ENCODE measurements around the gene FGF12. TPM values are rescaled to one million over a fixed set of nuclear protein-coding genes. Genes with fewer than 3 reads are reported as not detected.
"Not testable (repeated sequence)": the region's sequence is repeated elsewhere in the genome, so short reads cannot be mapped to it uniquely, and the experiment has no call there.

The FGF12 gene
- total RNA-seq (2016; rRNA removed; fragmentation: Illumina TruSeq; extraction: Trizol) (not detected in 2 replicates), polyA plus RNA-seq (2011; rRNA removed) (0.07 TPM in 1 of 2 replicates, not detected in the other), polyA minus RNA-seq (2011; rRNA and poly(A)+ RNA removed; ENCODE audit: low replicate concordance) (5.0 TPM in 1 of 2 replicates, not detected in the other), Bru-seq, nascent RNA (percentile 10 among the genes with signal in this experiment), BruChase-seq, experiment 1, labeled RNA remaining after a 6-hour chase (percentile 18 among the genes with signal in this experiment), BruChase-seq, experiment 2, labeled RNA remaining after a 2-hour chase (percentile 22 among the genes with signal in this experiment)
- not detected in 2 replicates for total RNA-seq (2016; cell fraction: cytosol; rRNA removed; fragmentation: Illumina TruSeq; extraction: Trizol; ENCODE audit: low read depth)
- total RNA-seq (2016; cell fraction: insoluble cytoplasmic fraction; rRNA removed; fragmentation: Illumina TruSeq; extraction: Trizol) = not detected in 2 replicates
- total RNA-seq (2016; cell fraction: membrane; rRNA removed; fragmentation: Illumina TruSeq; extraction: Trizol) = not detected in 2 replicates
- total RNA-seq (2016; cell fraction: nucleus; rRNA removed; fragmentation: Illumina TruSeq; extraction: Trizol) = not detected in 2 replicates
- 0.05 TPM in 1 of 2 replicates, not detected in the other for polyA plus RNA-seq (2011; cell fraction: cytosol; rRNA removed)
- not detected in 2 replicates for polyA plus RNA-seq (2011; cell fraction: nucleus; rRNA removed)
- polyA plus RNA-seq (2012) = not detected in 2 replicates
- polyA plus RNA-seq (2016; cell fraction: cytosol; fragmentation: Illumina TruSeq; extraction: Trizol; ENCODE audit: low read depth) = not detected in 2 replicates
- polyA plus RNA-seq (2016; cell fraction: insoluble cytoplasmic fraction; fragmentation: Illumina TruSeq; extraction: Trizol; ENCODE audit: low read depth) = not detected in 2 replicates
- not detected in 2 replicates for polyA plus RNA-seq (2016; cell fraction: membrane; fragmentation: Illumina TruSeq; extraction: Trizol; ENCODE audit: low read depth)
- not detected in 2 replicates for polyA plus RNA-seq (2016; cell fraction: nucleus; fragmentation: Illumina TruSeq; extraction: Trizol; ENCODE audit: insufficient read depth, low read depth)
- polyA minus RNA-seq (2011; cell fraction: cytosol; rRNA and poly(A)+ RNA removed) = not detected in 2 replicates
- polyA minus RNA-seq (2011; cell fraction: nucleus; rRNA and poly(A)+ RNA removed) = 0.64 and 1.2 TPM in 2 replicates
- long read RNA-seq, experiment 1 = 0 reads
- long read RNA-seq, experiment 2 = 0 reads

- H3K79me2 ChIP-seq (ENCODE audit: insufficient read depth, low read length) = no peaks in the 10 kb centered on the region
- ChIA-PET POLR2A (no interaction called here), CTCF (ENCODE audit: low intra/inter-chr PET ratio, low total read pairs) (no interaction called here)
- no peak within 1 kb of the TSS for H3K27ac ChIP-seq (ENCODE audit: extremely low read length, insufficient read depth, low read length)
- in situ Hi-C loops (cut with HindIII; ENCODE audit: extremely low pct_ligation_motif_present, low pct_unique_long_range_greater_than_20kb) (no loop called here), intact Hi-C loops (cut with micrococcal nuclease; ENCODE audit: unreplicated experiment) (no loop called here)
- 0 out of 5 replicates have a peak, but pooled peaks cover 0 to 5% of the 10 kb centered on the region in 2 experiments for H3K27me3 ChIP-seq (ENCODE audit: control insufficient read depth in 1 of 2, insufficient read depth in 2 of 2, low read length in 2 of 2)
- H3K4me2 ChIP-seq (ENCODE audit: low read depth, low read length) = no peak within 1 kb of the TSS
- no peak; the same call in 2 of the 3 replicates for ATAC-seq
- 21% methylated on average over 36 of the region's 36 CpGs for WGBS (ENCODE audit: low lambda C conversion rate)
- FAIRE-seq = no peak
- H3K9me3 ChIP-seq (ENCODE audit: low read length) = no peaks in the 10 kb centered on the region
- TF ChIP-seq ZNF44 (CRISPR knock-in tag; IDR thresholded peaks at IDR 0.05) = no peak
- TF ChIP-seq FIP1L1 (IDR thresholded peaks at IDR 0.05; ENCODE audit: borderline replicate concordance, insufficient read depth, low read depth, low read length) = no peak
- TF ChIP-seq YEATS4 (CRISPR knock-in tag; IDR thresholded peaks at IDR 0.05; ENCODE audit: borderline replicate concordance) = no peak
- TF ChIP-seq DNMT1 (CRISPR knock-in tag; IDR thresholded peaks at IDR 0.05) = no peak
- TF ChIP-seq, protein P1, sequence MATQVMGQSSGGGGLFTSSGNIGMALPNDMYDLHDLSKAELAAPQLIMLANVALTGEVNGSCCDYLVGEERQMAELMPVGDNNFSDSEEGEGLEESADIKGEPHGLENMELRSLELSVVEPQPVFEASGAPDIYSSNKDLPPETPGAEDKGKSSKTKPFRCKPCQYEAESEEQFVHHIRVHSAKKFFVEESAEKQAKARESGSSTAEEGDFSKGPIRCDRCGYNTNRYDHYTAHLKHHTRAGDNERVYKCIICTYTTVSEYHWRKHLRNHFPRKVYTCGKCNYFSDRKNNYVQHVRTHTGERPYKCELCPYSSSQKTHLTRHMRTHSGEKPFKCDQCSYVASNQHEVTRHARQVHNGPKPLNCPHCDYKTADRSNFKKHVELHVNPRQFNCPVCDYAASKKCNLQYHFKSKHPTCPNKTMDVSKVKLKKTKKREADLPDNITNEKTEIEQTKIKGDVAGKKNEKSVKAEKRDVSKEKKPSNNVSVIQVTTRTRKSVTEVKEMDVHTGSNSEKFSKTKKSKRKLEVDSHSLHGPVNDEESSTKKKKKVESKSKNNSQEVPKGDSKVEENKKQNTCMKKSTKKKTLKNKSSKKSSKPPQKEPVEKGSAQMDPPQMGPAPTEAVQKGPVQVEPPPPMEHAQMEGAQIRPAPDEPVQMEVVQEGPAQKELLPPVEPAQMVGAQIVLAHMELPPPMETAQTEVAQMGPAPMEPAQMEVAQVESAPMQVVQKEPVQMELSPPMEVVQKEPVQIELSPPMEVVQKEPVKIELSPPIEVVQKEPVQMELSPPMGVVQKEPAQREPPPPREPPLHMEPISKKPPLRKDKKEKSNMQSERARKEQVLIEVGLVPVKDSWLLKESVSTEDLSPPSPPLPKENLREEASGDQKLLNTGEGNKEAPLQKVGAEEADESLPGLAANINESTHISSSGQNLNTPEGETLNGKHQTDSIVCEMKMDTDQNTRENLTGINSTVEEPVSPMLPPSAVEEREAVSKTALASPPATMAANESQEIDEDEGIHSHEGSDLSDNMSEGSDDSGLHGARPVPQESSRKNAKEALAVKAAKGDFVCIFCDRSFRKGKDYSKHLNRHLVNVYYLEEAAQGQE (IDR thresholded peaks at IDR 0.05; ENCODE audit: borderline replicate concordance in 1 of 2, low read depth in 1 of 2, low read length in 2 of 2) = peak; percentile 38 to 89
- TF ChIP-seq MIER2 (CRISPR knock-in tag; IDR thresholded peaks at IDR 0.05) = 0 out of 2 replicates have a peak, but pooled peaks have one; percentile 48
- no peak for TF ChIP-seq NRL (CRISPR knock-in tag; IDR thresholded peaks at IDR 0.05; ENCODE audit: borderline replicate concordance)
- no peak within 1 kb of the TSS for H2AFZ ChIP-seq (ENCODE audit: low read length)
- no peaks in the 10 kb centered on the region for H3K4me1 ChIP-seq (ENCODE audit: insufficient read depth, low read length)
- no peaks in the 10 kb centered on the region for H3K36me3 ChIP-seq (replicated peaks in 1 of 2; ENCODE audit: control insufficient read depth in 1 of 2, insufficient read depth in 2 of 2, low read length in 2 of 2)
- DNase-seq (ENCODE audit: low spot score) = peak; percentile 2
- H3K9ac ChIP-seq (ENCODE audit: insufficient read depth, low read depth, low read length) = no peak within 1 kb of the TSS
- no TSS peak for BruUV-seq (replicated peaks)
- H4K20me1 ChIP-seq (ENCODE audit: insufficient read depth, low read length) = no peaks in the 10 kb centered on the region
- no peak within 1 kb of the TSS for H3K4me3 ChIP-seq (replicated peaks in 1 of 3; ENCODE audit: insufficient read depth in 1 of 3, low read depth in 2 of 3, low read length in 3 of 3)
Measured at GRCh38 chr3:192727032-192727847, at the start of gene FGF12. Gene FGF12 (minus strand): TSS chr3:192727541.

DNA sequence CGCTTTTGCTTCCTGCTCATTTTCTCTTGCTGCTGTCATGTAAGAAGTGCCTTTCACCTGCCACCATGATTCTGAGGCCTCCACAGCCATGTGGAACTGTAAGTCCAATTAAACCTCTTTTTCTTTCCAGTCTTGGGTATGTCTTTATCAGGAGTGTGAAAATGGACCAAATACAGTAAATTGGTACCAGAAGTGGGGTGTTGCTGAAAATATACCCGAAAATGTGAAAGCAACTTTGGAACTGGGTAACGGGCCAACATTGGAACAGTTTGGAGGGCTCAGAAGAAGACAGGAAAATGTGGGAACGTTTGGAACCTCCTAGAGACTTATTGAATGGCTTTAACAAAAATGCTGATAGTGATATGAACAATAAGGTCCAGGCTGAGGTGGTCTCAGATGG lies 47.0 kb upstream of the FGF12 start:
- H3K4me2 ChIP-seq (ENCODE audit: low read depth, low read length); H4K20me1 ChIP-seq (ENCODE audit: insufficient read depth, low read length); H3K4me3 ChIP-seq (replicated peaks in 1 of 3; ENCODE audit: insufficient read depth in 1 of 3, low read depth in 2 of 3, low read length in 3 of 3); H3K4me1 ChIP-seq (ENCODE audit: insufficient read depth, low read length); H3K9ac ChIP-seq (ENCODE audit: insufficient read depth, low read depth, low read length); H2AFZ ChIP-seq (ENCODE audit: low read length); intact Hi-C loops (cut with micrococcal nuclease; ENCODE audit: unreplicated experiment); H3K36me3 ChIP-seq (replicated peaks in 1 of 2; ENCODE audit: control insufficient read depth in 1 of 2, insufficient read depth in 2 of 2, low read length in 2 of 2); in situ Hi-C loops (cut with HindIII; ENCODE audit: extremely low pct_ligation_motif_present, low pct_unique_long_range_greater_than_20kb); H3K27ac ChIP-seq (ENCODE audit: extremely low read length, insufficient read depth, low read length); BruUV-seq (replicated peaks); H3K79me2 ChIP-seq (ENCODE audit: insufficient read depth, low read length); CTCF ChIA-PET (ENCODE audit: low intra/inter-chr PET ratio, low total read pairs); FAIRE-seq; DNase-seq (ENCODE audit: low spot score); POLR2A ChIA-PET; H3K27me3 ChIP-seq (ENCODE audit: control insufficient read depth in 1 of 2, insufficient read depth in 2 of 2, low read length in 2 of 2); ATAC-seq: not testable (repeated sequence)
- WGBS (ENCODE audit: low lambda C conversion rate) = 47% methylated on average over 4 of the region's 4 CpGs
- H3K9me3 ChIP-seq (ENCODE audit: low read length) = peaks cover 14% of the 10 kb centered on the region; the same call in 1 of the 2 replicates

All from HepG2 (cell line).